ENCODE results near the gene SHB. TPM values are rescaled to one million over a fixed set of nuclear protein-coding genes. Genes with fewer than 3 reads are reported as not detected.

SHB gene, protein sequence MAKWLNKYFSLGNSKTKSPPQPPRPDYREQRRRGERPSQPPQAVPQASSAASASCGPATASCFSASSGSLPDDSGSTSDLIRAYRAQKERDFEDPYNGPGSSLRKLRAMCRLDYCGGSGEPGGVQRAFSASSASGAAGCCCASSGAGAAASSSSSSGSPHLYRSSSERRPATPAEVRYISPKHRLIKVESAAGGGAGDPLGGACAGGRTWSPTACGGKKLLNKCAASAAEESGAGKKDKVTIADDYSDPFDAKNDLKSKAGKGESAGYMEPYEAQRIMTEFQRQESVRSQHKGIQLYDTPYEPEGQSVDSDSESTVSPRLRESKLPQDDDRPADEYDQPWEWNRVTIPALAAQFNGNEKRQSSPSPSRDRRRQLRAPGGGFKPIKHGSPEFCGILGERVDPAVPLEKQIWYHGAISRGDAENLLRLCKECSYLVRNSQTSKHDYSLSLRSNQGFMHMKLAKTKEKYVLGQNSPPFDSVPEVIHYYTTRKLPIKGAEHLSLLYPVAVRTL
- 37.8 to 61.8 TPM (median 57.7 TPM) in 5 replicates for total RNA-seq (2022; extraction: Qiagen RNA extraction; ENCODE audit: low read depth)

DNA sequence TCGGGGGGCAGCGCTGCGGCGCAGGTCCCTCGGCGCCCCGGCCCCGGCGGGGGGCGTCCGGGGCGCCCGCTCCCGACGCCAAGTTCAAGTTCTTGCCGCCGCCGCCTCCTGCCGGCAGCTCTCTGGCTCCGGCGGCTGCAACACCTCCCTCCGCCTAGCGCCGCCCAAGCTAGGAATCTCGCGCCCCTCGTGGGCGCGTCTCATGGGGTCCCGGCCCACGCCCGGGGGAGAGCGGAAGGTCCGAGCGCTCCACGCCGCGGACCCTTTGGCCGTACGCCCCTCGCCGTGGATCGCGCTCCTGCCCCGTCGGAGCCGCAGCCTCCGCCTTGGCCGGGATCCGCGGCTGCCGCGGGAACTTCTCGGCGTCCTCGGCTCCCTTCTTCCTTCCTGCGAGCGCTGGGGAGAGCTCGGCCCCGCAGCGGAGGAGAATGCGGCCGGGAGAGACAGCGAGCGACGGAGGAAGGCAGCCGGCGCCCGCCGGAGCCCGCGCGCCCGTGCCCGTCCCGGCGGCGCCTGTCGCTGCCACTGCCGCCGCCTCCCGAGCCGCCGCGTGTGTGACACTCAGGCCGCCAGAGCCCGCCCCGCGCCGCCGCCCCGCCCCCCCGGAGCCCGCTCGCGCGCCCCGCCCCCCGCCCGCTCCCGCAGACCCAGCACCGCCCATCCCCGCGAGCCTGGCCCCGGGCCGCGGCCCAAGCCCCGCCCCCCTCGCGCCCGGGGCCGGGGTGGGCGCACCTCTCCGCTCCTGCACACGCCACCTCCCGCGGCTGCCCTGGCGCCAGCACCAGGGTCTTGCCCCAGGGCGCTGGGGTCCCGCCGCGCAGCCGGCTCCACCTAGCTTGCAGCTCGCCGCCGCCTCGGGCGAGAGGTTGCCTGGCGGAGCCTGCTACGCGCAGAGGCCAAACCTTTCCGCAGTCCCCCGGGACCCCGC is at the start of gene SHB:
SHB (minus strand) TSS at position 527 of the 928 bp plus-strand sequence. CDS start 582 bp downstream, outside the sequence.

DNA sequence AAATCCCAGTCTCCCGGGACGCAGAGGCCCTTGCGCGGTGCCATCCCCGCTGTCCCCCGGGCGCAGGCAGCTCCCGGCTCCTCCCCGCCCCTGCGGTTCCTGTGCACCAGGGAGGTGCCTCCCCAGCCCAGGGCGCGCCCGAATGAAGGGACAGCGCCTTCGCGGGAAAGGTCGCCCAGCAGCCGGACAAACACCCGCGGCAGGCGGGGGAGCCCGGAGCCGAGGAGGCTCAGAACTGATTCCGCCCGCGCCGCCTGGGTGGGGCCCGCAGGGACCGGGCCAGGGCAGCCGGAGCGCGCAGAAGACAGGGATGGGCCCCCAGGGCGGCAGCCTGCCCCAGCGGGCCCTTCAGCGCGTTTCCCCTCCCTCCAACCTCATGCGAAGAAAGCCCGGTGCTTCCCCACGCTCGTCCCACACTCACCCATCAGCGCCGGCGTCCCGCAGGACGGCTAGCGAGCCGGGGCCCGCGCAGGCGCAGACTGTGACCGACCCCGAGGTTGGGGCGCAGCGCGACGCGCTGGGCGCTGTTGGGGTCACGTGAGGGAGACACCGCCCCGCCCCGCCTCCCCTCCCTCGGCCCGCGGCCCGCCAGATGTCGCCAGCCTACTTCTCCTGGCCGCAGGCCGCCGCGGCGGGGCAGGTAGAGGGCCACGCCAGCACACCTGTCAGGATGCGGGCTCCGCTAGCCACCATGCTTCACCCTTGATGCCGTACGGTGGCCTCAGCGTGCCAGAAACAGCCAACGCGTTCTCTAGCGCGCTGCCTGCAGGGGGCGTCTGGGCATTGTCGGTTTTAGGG is 165.2 kb downstream of the SHB start, which contains the start of gene SLC25A51:
SLC25A51 (minus strand) TSS at position 481 of the 798 bp plus-strand sequence. CDS start 15,577 bp downstream, outside the sequence.

Other genes starting within 250 kb of the SHB start
- gene SLC25A51, start 165.1 kb downstream of the SHB start, total RNA-seq (2022; extraction: Qiagen RNA extraction; ENCODE audit: low read depth), result 16.4 to 20.3 TPM (median 18.8 TPM) in 5 replicates